Mesodermal cell (in vitro differentiated cells): ENCODE measurements around the gene PTPRJ.

Source experiments
- H3K27ac ChIP-seq: 2 replicates; pipeline ENCODE4 v1.7.0; 2013; ENCODE audit warnings: mild to moderate bottlenecking, low read depth, low read length, moderate library complexity; ENCODE audit not compliant: severe bottlenecking
- H3K36me3 ChIP-seq: 2 replicates; pipeline ENCODE4 v1.7.1; 2013; ENCODE audit warnings: mild to moderate bottlenecking, low read length, moderate library complexity; ENCODE audit not compliant: control insufficient read depth, insufficient read depth
- H3K4me1 ChIP-seq: one replicate; pipeline ENCODE4 v1.7.1; 2013; ENCODE audit warnings: mild to moderate bottlenecking, low read length; ENCODE audit not compliant: insufficient read depth, control insufficient read depth, poor library complexity, severe bottlenecking
- H3K4me3 ChIP-seq: 2 replicates; pipeline ENCODE4 v1.7.0; 2013; ENCODE audit warnings: low read length, control low read depth, mild to moderate bottlenecking; ENCODE audit not compliant: insufficient read depth, poor library complexity, severe bottlenecking; ENCODE audit errors: extremely low read depth
- H3K9me3 ChIP-seq: 2 replicates; pipeline ENCODE4 v1.7.1; 2013; ENCODE audit warnings: mild to moderate bottlenecking, low read length, moderate library complexity; ENCODE audit not compliant: control insufficient read depth
- WGBS, 2 experiments: methylation state at CpG; one replicate each; pipeline ENCODE4 v1.1.5; 2013; ENCODE audit warnings: missing lambda C conversion rate in 2 of 2; ENCODE audit not compliant: insufficient coverage in 2 of 2; 5-methylcytosine and 5-hydroxymethylcytosine counted together

Gene PTPRJ

GRCh38 chr11:48032721-48033120 lies 52.4 kb downstream of the PTPRJ start:
- peaks cover 3% of the 10 kb centered on the region for H3K36me3 ChIP-seq
- H3K9me3 ChIP-seq = no peaks in the 10 kb centered on the region
- no peak overlapping the region for H3K4me3 ChIP-seq
- peaks cover 19% of the 10 kb centered on the region for H3K4me1 ChIP-seq
- no peak overlapping the region for H3K27ac ChIP-seq
- WGBS, 2 experiments = 100% methylated on average over 3 to 4 of the region's 6 CpGs

GRCh38 chr11:48033918-48034341 lies 53.6 kb downstream of the PTPRJ start:
- no peaks in the 10 kb centered on the region for H3K9me3 ChIP-seq
- H3K4me1 ChIP-seq = peaks cover 16% of the 10 kb centered on the region
- peaks cover 3% of the 10 kb centered on the region for H3K36me3 ChIP-seq
- H3K27ac ChIP-seq = no peak overlapping the region
- H3K4me3 ChIP-seq = no peak overlapping the region
- 77 to 89% methylated on average over 1 of the region's 3 CpGs for WGBS, 2 experiments

- no peak overlapping the region for H3K4me3 ChIP-seq
- no peaks in the 10 kb centered on the region for H3K9me3 ChIP-seq
- peaks cover 3% of the 10 kb centered on the region for H3K36me3 ChIP-seq
- H3K4me1 ChIP-seq = peaks cover 11% of the 10 kb centered on the region
- H3K27ac ChIP-seq = no peak overlapping the region
- WGBS, 2 experiments = 93 to 96% methylated on average over 7 to 12 of the region's 14 CpGs
Measured at GRCh38 chr11:48034926-48035871, 54.8 kb downstream of the PTPRJ start.

GRCh38 chr11:48036011-48036410 lies 55.7 kb downstream of the PTPRJ start:
- no peak overlapping the region for H3K27ac ChIP-seq
- peaks cover 3% of the 10 kb centered on the region for H3K36me3 ChIP-seq
- no peak overlapping the region for H3K4me3 ChIP-seq
- 29 to 31% methylated on average over 1 of the region's 1 CpG for WGBS, 2 experiments
- peaks cover 11% of the 10 kb centered on the region for H3K4me1 ChIP-seq
- H3K9me3 ChIP-seq = no peaks in the 10 kb centered on the region

GRCh38 chr11:48036466-48036865 lies 56.1 kb downstream of the PTPRJ start:
- Histone ChIP-seq H3K4me3 (no peak overlapping the region), H3K4me1 (peaks cover 10% of the 10 kb centered on the region), H3K27ac (no peak overlapping the region), H3K36me3 (peaks cover 3% of the 10 kb centered on the region), H3K9me3 (no peaks in the 10 kb centered on the region)
- 70 to 100% methylated on average over 1 to 2 of the region's 4 CpGs for WGBS, 2 experiments

GRCh38 chr11:48037709-48038468 lies 57.5 kb downstream of the PTPRJ start:
- H3K4me1 ChIP-seq = peaks cover 7% of the 10 kb centered on the region
- no peaks in the 10 kb centered on the region for H3K9me3 ChIP-seq
- H3K27ac ChIP-seq = no peak overlapping the region
- 92 to 97% methylated on average over 7 to 9 of the region's 11 CpGs for WGBS, 2 experiments
- no peak overlapping the region for H3K4me3 ChIP-seq
- peaks cover 3% of the 10 kb centered on the region for H3K36me3 ChIP-seq

- peaks cover 2% of the 10 kb centered on the region for H3K4me1 ChIP-seq
- no peaks in the 10 kb centered on the region for H3K9me3 ChIP-seq
- no peaks in the 10 kb centered on the region for H3K36me3 ChIP-seq
- WGBS, 2 experiments = 90 to 99% methylated on average over 7 to 9 of the region's 13 CpGs
- no peak overlapping the region for H3K27ac ChIP-seq
- no peak overlapping the region for H3K4me3 ChIP-seq
Measured at GRCh38 chr11:48040830-48041444, 60.6 kb downstream of the PTPRJ start.

GRCh38 chr11:48041877-48042695 lies 61.7 kb downstream of the PTPRJ start:
- Histone ChIP-seq H3K4me3 (no peak overlapping the region), H3K9me3 (no peaks in the 10 kb centered on the region), H3K27ac (no peak overlapping the region), H3K4me1 (no peaks in the 10 kb centered on the region), H3K36me3 (no peaks in the 10 kb centered on the region)
- 83 to 100% methylated on average over 1 to 3 of the region's 5 CpGs for WGBS, 2 experiments

GRCh38 chr11:48043111-48043990 lies 63.0 kb downstream of the PTPRJ start:
- Histone ChIP-seq H3K9me3 (no peaks in the 10 kb centered on the region), H3K4me3 (no peak overlapping the region), H3K27ac (no peak overlapping the region), H3K36me3 (no peaks in the 10 kb centered on the region), H3K4me1 (peaks cover 4% of the 10 kb centered on the region)
- WGBS, 2 experiments = 93 to 98% methylated on average over 6 to 7 of the region's 8 CpGs
